Spleen (tissue), 7 donors: ENCODE measurements around the gene ZNF275.

Experiments used
- POLR2A ChIP-seq, 3 donors: fragments of 450-650 bp; IDR thresholded peaks; one replicate each; pipeline ENCODE4 v1.5.1; 2017; ENCODE audit warnings: antibody characterized with exemption in 3 of 3, mild to moderate bottlenecking in 1 of 3
- POLR2AphosphoS5 ChIP-seq, 3 donors: sonication (generic); formaldehyde crosslinking; IDR thresholded peaks; one replicate each; pipeline ENCODE4 v1.5.1; 2017; ENCODE audit warnings: antibody characterized with exemption in 3 of 3
- TF ChIP-seq, protein P1 (sequence below), 11 experiments: fragments of 200-600 bp in 7 of 11; fragments of 450-650 bp in 4 of 11; sonication (generic) in 4 of 11; IDR thresholded peaks in 8 of 11; conservative IDR thresholded peaks in 3 of 11; 1 replicate in 7 of 11; 2 replicates in 4 of 11; pipeline versions ENCODE4 v1.4.0 to v1.8.0; 2016 to 2021; ENCODE audit warnings: antibody characterized with exemption in 11 of 11, inconsistent platforms in 4 of 11, mild to moderate bottlenecking in 1 of 11
- donor health status: DM: no; HTN: no; CAD: no; lungs with moderate emphysema.
- donor health status: DM: no; HTN: no; CAD: no.
- donor health status: DM: no; HTN: no; CAD: no.

DNA sequence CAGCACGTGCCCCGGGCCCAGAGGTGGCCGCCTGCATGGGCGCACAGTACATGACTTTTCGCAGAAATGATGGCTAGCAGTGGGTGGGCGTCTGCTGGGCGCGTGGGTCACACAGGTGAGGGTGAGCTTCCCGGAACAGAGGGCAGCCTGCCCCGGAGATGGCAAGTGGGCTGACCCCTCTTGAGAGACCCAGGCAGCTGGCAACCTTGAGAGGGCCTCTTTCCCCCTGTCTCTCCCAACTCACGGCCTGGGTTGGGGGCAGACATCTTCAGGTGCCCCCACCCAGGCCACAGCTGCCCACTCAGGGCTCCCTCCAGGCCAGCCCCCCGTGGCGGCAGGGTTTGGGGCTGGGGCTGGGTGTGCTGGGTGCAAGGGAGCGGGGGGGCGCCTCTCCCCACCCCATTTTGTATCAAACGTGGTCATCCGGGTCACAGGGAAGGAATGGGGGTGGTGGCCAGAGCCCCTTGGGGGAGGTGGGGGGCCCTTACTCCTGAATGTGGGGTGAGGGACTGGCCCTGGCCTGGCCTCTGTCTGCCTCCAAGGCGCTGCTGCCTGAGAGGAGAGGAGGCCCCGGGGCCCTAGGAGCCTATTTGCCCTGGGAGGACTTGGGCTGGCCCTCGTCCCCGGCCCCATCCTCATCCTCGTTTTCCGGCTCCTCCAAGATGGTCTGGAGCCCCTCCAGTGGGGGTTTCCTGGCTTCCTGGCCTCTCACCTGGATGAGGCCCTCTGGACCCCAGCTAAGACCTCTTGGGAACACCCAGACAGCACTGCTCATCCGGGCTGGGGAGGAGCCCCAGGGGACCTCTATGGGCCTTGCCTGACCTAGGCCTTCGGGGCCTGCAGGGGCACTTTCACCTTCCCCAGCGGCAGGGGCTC lies 62.6 kb downstream of the ZNF275 start:
- TF ChIP-seq, protein P1, sequence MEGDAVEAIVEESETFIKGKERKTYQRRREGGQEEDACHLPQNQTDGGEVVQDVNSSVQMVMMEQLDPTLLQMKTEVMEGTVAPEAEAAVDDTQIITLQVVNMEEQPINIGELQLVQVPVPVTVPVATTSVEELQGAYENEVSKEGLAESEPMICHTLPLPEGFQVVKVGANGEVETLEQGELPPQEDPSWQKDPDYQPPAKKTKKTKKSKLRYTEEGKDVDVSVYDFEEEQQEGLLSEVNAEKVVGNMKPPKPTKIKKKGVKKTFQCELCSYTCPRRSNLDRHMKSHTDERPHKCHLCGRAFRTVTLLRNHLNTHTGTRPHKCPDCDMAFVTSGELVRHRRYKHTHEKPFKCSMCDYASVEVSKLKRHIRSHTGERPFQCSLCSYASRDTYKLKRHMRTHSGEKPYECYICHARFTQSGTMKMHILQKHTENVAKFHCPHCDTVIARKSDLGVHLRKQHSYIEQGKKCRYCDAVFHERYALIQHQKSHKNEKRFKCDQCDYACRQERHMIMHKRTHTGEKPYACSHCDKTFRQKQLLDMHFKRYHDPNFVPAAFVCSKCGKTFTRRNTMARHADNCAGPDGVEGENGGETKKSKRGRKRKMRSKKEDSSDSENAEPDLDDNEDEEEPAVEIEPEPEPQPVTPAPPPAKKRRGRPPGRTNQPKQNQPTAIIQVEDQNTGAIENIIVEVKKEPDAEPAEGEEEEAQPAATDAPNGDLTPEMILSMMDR (IDR thresholded peaks at IDR 0.05 in 8 of 11, conservative IDR thresholded peaks at IDR 0.05 in 3 of 11): no peak
- TF ChIP-seq POLR2A (IDR thresholded peaks at IDR 0.05) (no peak), POLR2AphosphoS5 (IDR thresholded peaks at IDR 0.05) (no peak)
